Uterus (tissue), 4 donors: ENCODE results near the gene ZSCAN1. TPM values are rescaled to one million over a fixed set of nuclear protein-coding genes. Genes with fewer than 3 reads are reported as not detected.

Experiments
- DNase-seq, 2 donors: peaks; one replicate each; pipeline ENCODE4 v3.0.0-alpha.2; 2019 to 2020
- H3K27ac ChIP-seq, 2 donors: fragments of 200-600 bp; sonication (generic); 1 replicate in 1 of 2; 2 replicates in 1 of 2; pipeline ENCODE4 v1.5.1; 2016 to 2018
- H3K27me3 ChIP-seq, 2 donors: fragments of 200-600 bp; sonication (generic); one replicate each; pipeline ENCODE4 v1.5.1; 2018 to 2019; ENCODE audit warnings: control low read depth in 1 of 2
- H3K36me3 ChIP-seq, 2 donors: fragments of 200-600 bp; sonication (generic); one replicate each; pipeline ENCODE4 v1.5.1; 2019; ENCODE audit warnings: control low read depth in 1 of 2
- H3K4me1 ChIP-seq, 2 donors: fragments of 200-600 bp; sonication (generic); one replicate each; pipeline ENCODE4 v1.5.1; 2018 to 2019; ENCODE audit warnings: control low read depth in 1 of 2
- H3K4me3 ChIP-seq, 2 donors: fragments of 200-600 bp; sonication (generic); 1 replicate in 1 of 2; 2 replicates in 1 of 2; pipeline ENCODE4 v1.5.1; 2018 to 2019; ENCODE audit warnings: mild to moderate bottlenecking in 1 of 2
- H3K9me3 ChIP-seq, 2 donors: fragments of 200-600 bp; sonication (generic); one replicate each; pipeline ENCODE4 v1.5.1; 2019; ENCODE audit warnings: control low read depth in 1 of 2
- CTCF ChIP-seq, 4 experiments: fragments of 200-600 bp in 2 of 4; fragments of 450-650 bp in 2 of 4; sonication (generic) in 2 of 4; IDR thresholded peaks; one replicate each; pipeline ENCODE4 v1.5.1; 2016 to 2019; ENCODE audit warnings: antibody characterized with exemption in 4 of 4, mild to moderate bottlenecking in 2 of 4, moderate library complexity in 1 of 4
- POLR2A ChIP-seq, 2 donors: fragments of 450-650 bp; IDR thresholded peaks; one replicate each; pipeline ENCODE4 v1.6.1; 2016; ENCODE audit warnings: antibody characterized with exemption in 2 of 2, mild to moderate bottlenecking in 1 of 2, moderate library complexity in 1 of 2
- intact Hi-C: fragments of 100-400 bp; cut with DNase I; formaldehyde crosslinking; loops from one replicate; pipeline ENCODE4 v1.15.1; 2023; ENCODE audit warnings: low total_unique reads
- total RNA-seq, 4 donors: library from RNA; depleted of rRNA in 3 of 4; stranded (reverse); fragments of >200 nt in 3 of 4; gene quantifications; one replicate each; pipeline versions ENCODE4 v1.1.0 to v1.2.4, GENCODE V29; 2014 to 2023
- donor health status: DM: yes; HTN: yes; CAD: no.

Gene ZSCAN1
- total RNA-seq, 4 donors from 2014 or later = not detected

GRCh38 chr19:58045411-58046050 lies 11.7 kb downstream of the ZSCAN1 start:
- DNase-seq = no peak
- H3K4me1 ChIP-seq = no peaks in the 10 kb centered on the region
- no peak overlapping the region for H3K27ac ChIP-seq
- H3K4me3 ChIP-seq = no peak overlapping the region
- TF ChIP-seq POLR2A (IDR thresholded peaks at IDR 0.05) = no peak
- no peak for TF ChIP-seq CTCF (IDR thresholded peaks at IDR 0.05)
- H3K27me3 ChIP-seq = no peaks in the 10 kb centered on the region
- H3K9me3 ChIP-seq = peaks cover 0 to 34% of the 10 kb centered on the region in 2 donors
- intact Hi-C loops = no loop called here
- H3K36me3 ChIP-seq = no peaks in the 10 kb centered on the region

- no peak for TF ChIP-seq POLR2A (IDR thresholded peaks at IDR 0.05)
- Histone ChIP-seq H3K4me1 (no peaks in the 10 kb centered on the region), H3K27ac (no peak overlapping the region), H3K36me3 (no peaks in the 10 kb centered on the region), H3K4me3 (no peak overlapping the region), H3K27me3 (no peaks in the 10 kb centered on the region), H3K9me3 (peaks cover 0 to 30% of the 10 kb centered on the region in 2 donors)
- intact Hi-C loops = no loop called here
- no peak for DNase-seq
Measured at GRCh38 chr19:58046856-58047255, 13.0 kb downstream of the ZSCAN1 start.

- H3K9me3 ChIP-seq = peaks cover 0 to 29% of the 10 kb centered on the region in 2 donors
- TF ChIP-seq POLR2A (IDR thresholded peaks at IDR 0.05) (no peak), CTCF (IDR thresholded peaks at IDR 0.05) (no peak)
- H3K27ac ChIP-seq = no peak overlapping the region
- H3K36me3 ChIP-seq = no peaks in the 10 kb centered on the region
- no peak overlapping the region for H3K4me3 ChIP-seq
- intact Hi-C loops = no loop called here
- H3K27me3 ChIP-seq = no peaks in the 10 kb centered on the region
- H3K4me1 ChIP-seq = no peaks in the 10 kb centered on the region
- no peak for DNase-seq
Measured at GRCh38 chr19:58047672-58048071, 13.8 kb downstream of the ZSCAN1 start.

GRCh38 chr19:58052256-58052655 lies 18.4 kb downstream of the ZSCAN1 start:
- Histone ChIP-seq H3K27ac (no peak overlapping the region), H3K4me1 (no peaks in the 10 kb centered on the region), H3K27me3 (no peaks in the 10 kb centered on the region), H3K9me3 (peaks cover 0 to 23% of the 10 kb centered on the region in 2 donors), H3K4me3 (no peak overlapping the region), H3K36me3 (no peaks in the 10 kb centered on the region)
- TF ChIP-seq POLR2A (IDR thresholded peaks at IDR 0.05) (no peak), CTCF (IDR thresholded peaks at IDR 0.05) (no peak)
- intact Hi-C loops = no loop called here
- DNase-seq = no peak

GRCh38 chr19:58053480-58054156 lies 19.8 kb downstream of the ZSCAN1 start:
- H3K4me1 ChIP-seq = no peaks in the 10 kb centered on the region

More at GRCh38 chr19:58053480-58054156, 19.8 kb downstream of the ZSCAN1 start:
- DNase-seq = no peak
- no peaks in the 10 kb centered on the region for H3K36me3 ChIP-seq
- H3K4me3 ChIP-seq = no peak overlapping the region
- H3K27me3 ChIP-seq = no peaks in the 10 kb centered on the region
- peaks cover 0 to 12% of the 10 kb centered on the region in 2 donors for H3K9me3 ChIP-seq
- H3K27ac ChIP-seq = no peak overlapping the region
- no peak for TF ChIP-seq CTCF (IDR thresholded peaks at IDR 0.05)
- TF ChIP-seq POLR2A (IDR thresholded peaks at IDR 0.05) = no peak
- intact Hi-C loops = no loop called here
